Upper lobe of left lung (tissue), 4 donors: ENCODE results near the gene CASD1.

Experiments
- EP300 ChIP-seq, 4 donors: sonication (generic); formaldehyde crosslinking; IDR thresholded peaks; one replicate each; pipeline ENCODE4 v1.5.1; 2017; ENCODE audit warnings: antibody characterized with exemption in 4 of 4, control low read depth in 2 of 4
- POLR2AphosphoS5 ChIP-seq, 2 donors: sonication (generic); formaldehyde crosslinking; IDR thresholded peaks; one replicate each; pipeline ENCODE4 v1.5.1; 2017; ENCODE audit warnings: antibody characterized with exemption in 2 of 2
- TF ChIP-seq, protein P1 (sequence below), 6 experiments: fragments of 450-650 bp in 4 of 6; fragments of 200-600 bp in 2 of 6; sonication (generic) in 2 of 6; IDR thresholded peaks; one replicate each; pipeline ENCODE4 v1.5.1; 2016 to 2019; ENCODE audit warnings: antibody characterized with exemption in 6 of 6

DNA sequence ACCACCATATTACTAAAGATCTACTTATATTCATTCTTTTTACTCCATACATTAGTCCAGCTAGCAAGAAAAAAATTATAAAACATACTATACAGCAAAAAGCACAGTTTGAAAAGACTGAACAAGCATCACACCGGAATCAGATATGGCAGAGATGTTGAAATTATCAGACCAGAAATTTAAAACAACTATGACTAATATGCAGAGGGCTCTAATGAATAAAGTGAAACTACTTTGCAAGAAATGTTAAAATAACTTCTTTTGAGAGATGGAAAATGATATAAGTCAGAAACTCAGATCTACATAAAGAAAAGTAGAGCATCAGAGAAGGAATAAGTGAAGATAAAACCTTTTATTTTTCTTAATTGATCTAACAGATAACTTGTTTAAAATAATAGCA lies 95.4 kb downstream of the CASD1 start:
- TF ChIP-seq EP300 (IDR thresholded peaks at IDR 0.05), result no peak
- TF ChIP-seq, protein P1, sequence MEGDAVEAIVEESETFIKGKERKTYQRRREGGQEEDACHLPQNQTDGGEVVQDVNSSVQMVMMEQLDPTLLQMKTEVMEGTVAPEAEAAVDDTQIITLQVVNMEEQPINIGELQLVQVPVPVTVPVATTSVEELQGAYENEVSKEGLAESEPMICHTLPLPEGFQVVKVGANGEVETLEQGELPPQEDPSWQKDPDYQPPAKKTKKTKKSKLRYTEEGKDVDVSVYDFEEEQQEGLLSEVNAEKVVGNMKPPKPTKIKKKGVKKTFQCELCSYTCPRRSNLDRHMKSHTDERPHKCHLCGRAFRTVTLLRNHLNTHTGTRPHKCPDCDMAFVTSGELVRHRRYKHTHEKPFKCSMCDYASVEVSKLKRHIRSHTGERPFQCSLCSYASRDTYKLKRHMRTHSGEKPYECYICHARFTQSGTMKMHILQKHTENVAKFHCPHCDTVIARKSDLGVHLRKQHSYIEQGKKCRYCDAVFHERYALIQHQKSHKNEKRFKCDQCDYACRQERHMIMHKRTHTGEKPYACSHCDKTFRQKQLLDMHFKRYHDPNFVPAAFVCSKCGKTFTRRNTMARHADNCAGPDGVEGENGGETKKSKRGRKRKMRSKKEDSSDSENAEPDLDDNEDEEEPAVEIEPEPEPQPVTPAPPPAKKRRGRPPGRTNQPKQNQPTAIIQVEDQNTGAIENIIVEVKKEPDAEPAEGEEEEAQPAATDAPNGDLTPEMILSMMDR (IDR thresholded peaks at IDR 0.05), result no peak
- TF ChIP-seq POLR2AphosphoS5 (IDR thresholded peaks at IDR 0.05), result no peak
